GM21360 (cell line): ENCODE measurements around the gene MTARC1.

ENCODE experiments used
- ATAC-seq: cut with Tn5 transposase; IDR thresholded peaks from one replicate; pipeline ENCODE4 v1.9.1; 2021; ENCODE audit warnings: mild to moderate bottlenecking, moderate library complexity; ENCODE audit not compliant: unreplicated experiment

Gene MTARC1

DNA sequence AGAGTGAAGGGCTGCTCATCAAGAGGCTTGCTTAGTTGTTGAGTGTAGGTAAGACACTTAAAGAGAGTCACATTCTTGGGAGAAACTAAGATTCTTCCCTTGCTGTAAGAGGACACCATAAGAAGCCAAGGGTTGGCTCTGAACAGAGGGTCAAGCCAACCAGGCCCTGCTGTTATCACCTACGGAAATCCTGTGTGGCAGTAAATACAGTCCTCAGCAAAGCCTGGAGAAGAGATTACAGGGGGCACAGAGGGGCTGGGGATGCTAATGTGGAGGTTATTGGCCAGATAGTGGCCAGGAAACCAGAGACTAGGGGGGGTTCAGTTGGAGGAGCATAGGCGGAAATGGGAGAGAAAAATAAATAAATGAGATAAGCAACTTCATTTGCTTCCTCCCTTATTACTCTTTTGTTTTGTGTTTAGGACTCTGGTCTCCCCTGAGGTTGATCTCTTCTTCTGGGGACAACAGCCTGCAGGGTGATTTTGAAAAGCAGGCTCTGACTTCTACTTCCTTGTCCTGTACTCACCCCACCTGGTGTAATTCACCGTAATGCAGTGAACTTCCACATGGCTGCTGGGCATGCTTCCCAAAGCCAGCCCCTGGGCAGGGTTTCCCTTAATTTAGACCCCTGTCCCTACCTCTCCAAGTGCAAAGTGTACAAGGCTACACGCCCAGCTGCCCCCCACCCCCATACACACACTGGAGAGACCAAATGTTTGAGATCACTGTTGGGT lies 40.9 kb downstream of the MTARC1 start:
- ATAC-seq: no peak

DNA sequence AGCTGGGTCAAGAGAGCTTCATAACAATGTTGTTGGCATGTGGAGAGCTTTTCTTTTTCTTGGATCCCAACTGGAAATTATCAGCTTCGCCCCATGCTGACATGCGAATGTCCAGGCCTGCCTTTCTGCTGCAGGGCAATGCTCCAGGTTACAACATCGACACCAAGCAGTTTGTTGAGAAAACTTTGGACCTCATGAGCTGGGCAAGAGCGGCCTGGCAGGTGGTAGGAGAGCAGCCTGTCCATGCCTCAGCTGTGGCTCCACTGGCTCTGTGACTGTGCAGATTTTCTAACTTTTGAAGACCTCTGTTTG lies 41.4 kb downstream of the MTARC1 start:
- ATAC-seq: no peak

DNA sequence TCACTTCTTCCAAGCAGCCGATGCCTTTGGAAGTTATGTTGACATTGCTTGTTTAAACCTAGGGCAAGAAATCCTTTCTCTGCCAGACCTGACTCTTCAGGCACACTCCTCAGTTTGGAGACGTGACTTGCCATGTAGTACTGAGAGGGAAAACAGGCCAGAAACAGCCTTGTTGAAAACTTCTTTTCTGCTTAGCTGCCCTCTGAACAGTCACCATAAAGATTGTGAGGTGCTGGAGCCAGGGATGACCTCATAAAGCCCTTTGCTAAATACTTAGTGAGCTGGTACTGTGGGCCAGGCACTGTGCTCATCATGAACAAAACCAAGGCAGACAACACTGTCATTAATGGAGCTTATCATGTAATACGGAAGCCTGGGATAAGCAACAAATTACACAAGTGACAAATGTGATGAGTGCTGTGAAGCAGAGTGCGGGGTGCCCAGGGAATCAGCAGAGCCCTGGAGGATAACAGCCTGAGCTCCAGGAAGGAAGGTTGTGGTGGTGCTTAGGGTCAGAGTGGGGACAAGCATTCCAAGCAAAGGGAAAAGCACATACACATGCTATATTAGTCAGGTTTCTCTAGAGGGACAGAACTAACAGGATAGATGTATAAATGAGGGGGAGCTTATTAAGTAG lies 42.4 kb downstream of the MTARC1 start:
- ATAC-seq: no peak

DNA sequence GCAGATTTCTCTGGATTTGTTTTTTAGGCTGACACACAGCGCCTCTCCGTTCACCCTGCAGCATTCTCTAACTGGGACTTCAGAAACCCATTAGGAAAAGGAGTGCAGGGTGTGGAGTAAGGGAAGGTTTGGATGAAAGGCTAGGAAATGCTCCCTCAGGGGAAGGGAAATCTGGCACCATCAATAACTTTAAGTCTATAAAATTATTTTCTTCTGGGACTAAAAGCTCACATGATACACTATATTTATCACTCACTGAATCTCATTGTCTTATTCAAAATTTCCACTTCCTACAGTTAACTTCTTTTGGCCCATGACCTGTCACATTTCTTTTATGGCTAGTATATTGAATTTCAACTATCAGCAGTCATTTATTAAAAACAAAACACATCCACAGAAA lies 46.7 kb downstream of the MTARC1 start:
- no peak for ATAC-seq

DNA sequence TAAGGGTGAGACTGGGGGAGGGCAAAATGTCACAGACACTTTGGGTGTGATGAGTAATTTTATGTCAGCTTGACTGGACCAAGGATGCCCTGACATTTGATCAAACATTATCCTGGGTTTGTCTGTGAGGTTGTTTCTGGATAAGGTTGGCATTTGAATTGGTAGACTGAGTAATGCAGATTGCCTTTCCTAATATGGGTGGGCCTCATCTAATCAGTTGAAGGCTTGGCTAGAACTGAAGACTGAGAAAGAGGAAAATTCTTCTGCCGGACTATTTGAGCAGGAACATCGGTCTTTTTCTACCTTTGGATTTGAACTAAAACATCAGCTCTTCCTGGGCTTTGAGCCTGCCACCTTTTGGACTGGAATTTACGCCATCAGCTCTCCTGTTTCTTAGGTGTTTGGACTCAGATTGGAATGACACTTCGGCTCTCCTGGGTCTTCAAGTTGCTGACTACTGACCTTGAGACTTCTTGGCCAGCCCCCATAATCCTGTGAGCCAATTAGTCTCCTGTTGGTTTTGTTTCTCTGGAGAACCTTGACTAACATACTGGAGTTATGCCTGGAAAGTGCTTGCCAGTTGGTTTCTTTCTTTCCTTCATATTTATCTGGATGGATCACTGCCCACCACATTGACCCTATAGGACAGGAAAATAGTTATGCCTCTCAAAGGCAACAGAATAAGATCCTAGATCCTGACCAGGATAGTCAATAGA lies 47.6 kb downstream of the MTARC1 start:
- ATAC-seq: no peak
